GM19372 (cell line): ENCODE results near the gene DSCAML1.
"Not testable (repeated sequence)": the region's sequence is repeated elsewhere in the genome, so short reads cannot be mapped to it uniquely, and the experiment has no call there.

Source experiments
- ATAC-seq: cut with Tn5 transposase; IDR thresholded peaks from one replicate; pipeline ENCODE4 v1.9.1; 2021; ENCODE audit warnings: mild to moderate bottlenecking, low read depth, moderate library complexity; ENCODE audit not compliant: unreplicated experiment

The DSCAML1 gene

DNA sequence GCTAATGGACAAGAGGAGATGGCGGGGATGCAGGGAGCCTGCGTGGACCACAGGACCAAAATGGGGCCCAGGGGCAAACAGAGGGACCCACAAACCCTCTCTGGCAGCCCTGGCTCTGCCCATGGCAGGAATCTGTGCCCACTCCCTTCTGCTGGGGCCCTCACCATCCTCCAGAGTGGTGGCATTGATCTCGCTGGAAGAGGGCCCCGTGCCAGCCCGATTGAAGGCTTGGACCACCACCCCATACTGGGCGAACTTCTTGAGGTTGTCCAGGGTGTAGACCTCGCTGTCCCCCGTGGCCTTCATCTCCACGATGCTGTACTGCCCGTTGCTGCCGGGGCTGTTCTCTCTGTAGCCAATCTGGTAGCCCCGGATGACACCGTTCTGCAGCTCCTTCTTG lies 332.2 kb downstream of the DSCAML1 start:
- no peak for ATAC-seq

DNA sequence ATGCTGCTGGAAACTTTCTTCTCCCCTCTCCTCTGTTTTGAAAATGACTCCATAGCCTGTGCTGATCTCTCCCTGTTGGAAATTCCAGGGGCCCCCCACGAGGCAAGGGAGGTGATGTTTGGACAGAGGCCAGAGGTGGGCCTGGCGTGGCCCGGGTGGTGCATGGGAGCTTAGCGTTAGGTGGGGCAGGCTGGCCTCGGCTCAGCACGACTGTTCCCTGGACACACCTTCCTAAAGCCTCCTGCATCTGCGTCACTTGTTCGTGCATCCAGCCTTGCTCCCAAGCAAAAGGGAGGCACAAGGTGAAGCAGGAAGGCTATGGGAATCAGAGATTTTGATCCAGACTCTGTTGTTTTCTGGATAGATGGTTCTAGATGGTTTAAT lies 334.2 kb downstream of the DSCAML1 start:
- no peak for ATAC-seq

DNA sequence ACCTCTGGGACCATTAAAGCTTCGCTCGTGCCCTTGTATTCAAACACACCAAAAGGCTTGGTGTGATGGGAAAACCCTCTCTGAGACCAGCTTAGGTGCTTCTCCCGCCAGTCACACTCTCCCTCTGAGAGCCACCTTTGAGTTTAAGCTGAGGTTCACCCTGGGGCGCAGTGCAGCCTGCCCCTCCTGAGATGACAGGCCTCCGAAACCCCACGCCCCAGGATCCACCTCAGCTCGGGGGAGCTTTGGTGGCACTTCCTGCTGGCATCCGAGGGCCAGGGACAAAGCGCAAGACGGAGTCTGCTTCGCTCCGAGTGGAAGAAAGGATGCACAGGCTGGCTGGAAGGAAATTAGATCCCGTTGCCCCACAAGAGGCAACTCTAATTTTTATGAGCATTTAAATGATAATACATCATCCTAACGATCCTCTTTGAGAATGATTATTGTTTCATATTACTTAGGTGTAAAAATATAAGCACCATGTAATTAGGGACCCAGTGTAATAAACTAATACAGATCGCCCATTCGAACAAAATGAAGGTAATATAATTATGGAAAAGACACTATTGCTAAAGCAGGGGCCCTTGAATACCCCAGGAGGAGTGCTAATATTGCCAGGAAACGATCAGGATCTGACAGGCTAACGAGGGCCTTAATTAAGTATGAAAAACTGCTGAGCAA lies 334.7 kb downstream of the DSCAML1 start:
- no peak for ATAC-seq

DNA sequence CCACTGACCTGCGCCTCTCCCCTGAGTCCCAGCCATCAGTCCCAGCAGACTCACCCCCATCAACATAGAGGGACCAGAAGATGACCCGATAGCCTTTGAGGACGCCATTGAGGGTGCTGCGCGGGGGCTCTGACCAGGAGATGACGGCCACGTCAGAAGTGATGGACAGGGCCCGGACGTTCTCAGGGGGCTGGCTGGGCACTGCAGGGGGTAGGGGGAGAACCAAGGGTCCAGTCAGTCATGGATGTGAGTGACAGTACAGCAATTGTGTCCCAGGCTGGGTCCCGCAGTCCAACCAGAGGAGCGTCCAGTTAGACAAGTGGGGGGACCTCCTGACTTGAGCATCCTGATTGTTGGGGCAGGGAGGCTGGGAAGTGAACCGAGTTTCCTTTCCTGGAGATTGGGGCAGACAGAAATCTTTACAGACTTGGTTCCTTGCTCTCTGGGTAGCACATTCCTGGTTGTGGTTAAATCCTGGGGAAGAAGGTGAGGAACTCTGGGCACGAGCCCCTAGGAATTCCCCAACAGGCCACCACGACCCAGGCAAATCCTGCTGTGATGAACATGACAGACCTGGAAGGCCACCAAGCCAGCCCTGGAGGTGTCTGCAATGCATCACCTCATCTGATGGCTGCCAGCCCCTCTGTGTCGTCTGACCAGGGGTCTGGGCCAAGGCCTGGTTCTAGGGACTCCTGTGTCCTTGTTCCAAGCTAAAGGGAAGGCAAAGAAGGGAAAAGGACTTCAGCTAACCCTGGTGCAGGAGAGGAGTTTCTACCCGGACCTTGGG lies 335.4 kb downstream of the DSCAML1 start:
- ATAC-seq, result no peak

DNA sequence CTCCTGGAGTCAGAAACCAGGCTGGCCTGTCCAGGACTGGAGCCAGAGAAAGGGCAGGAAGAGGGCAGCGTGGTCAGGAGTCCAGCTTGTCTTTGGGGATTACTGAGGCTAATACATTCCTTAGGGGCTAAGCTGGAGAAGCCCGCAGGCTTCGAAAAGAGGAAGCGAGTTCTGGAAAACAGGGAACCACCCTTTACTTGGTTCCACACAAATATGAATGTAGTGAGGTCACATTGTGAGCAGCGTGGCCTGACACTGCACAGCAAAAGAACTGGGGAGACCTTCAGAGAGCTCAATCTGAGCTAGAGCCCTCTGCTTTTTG lies 337.1 kb downstream of the DSCAML1 start:
- no peak for ATAC-seq

DNA sequence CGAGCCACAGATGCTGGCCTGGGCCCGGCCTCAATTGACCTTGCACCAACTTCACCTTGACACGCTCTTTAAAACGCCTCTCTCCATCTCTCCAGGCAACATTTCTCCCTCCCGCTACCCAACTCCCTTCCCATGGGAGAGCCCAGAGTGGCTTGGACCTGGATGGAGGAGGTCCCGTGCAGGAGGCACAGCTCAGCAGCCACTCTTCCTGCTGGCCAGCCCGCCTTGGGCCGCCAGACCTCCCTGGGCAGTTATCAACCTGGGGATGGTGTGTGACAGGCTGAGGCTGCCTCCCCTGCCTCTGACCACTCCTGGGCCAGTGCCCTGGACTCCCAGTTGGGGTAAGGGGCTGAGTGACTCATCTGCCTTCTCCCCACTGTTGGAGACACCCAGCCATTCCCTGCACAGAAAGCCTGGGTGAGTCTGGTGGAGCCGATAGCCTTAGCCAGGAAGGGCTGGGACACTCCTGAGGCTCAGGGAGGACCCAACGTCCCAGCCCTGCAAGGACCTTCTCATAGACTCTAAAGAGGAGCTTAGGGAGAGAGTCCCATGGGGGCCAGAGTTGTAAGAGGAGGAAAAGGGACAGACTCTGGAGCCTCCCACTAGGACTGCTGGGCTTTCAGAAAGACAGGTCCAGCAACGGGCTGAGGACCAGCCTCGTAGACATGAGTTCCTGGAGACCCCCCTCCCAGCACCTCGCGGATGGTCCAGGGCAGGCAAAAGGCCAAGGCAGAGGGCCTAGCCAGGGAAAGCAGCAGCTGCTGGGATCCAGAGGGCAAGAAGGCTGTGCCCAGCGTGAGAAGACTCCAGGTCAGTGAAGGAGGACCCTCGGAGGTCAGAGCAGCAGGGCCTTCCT lies 337.7 kb downstream of the DSCAML1 start:
- no peak for ATAC-seq

DNA sequence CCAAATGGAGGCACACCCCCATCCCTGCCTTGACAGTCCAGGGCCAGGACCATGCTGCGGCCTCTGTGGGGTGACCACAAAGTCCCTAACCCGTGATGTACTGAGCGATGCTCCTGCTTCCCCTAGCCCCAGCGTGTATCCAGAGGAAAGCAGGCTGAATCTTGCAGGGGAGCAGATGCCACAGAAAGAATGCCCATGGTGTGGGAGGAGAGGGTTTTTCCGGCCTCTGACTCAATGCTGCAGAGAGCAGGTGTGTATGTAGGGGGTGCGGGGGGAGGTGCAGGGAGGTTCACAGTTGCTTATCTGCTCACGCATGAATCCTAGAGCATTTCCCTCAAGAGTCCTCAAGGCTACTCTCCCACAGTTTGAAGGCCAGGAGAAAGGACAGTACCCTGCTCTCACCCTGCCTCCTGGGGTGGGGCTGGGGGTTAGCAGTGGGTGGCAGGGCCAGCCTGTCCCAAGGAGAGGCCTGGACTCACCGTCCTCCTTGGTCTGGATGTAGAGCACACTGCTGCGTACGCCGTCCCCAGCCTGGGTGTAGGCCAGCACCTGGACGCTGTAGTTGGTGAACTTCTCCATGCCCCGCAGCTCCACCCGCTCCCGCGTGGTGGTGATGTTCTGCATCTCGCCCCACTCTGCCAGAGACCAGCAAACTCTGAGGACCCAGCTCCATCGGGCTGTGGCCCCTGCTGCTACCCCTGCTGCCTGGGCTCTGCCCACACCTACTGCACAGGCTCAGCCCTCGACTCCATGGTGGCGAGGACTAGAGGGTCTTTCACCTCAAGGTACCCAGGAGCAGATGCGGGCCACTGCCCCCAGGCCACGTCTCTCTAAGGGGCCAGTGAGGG lies 338.5 kb downstream of the DSCAML1 start:
- no peak for ATAC-seq

DNA sequence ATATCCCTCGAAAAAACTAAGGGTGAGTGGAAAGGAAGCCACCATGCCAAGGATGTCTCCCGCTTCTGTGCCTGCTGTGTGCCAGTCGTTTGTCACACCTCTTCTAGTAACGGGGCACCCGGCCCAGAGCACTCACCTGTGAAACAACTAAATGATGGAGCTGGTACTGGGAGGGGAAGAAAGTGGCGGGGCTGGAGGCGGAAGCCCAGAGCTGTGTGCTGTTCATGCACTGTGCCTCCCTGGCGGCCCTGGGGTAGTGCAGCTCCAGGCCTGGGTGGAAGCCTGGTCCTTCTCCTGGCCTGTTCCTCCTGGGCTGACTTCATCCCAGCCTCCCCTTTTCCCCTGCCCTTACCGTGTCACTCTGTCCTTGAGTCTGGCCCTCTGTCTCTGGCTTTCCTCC lies 339.2 kb downstream of the DSCAML1 start:
- no peak for ATAC-seq

DNA sequence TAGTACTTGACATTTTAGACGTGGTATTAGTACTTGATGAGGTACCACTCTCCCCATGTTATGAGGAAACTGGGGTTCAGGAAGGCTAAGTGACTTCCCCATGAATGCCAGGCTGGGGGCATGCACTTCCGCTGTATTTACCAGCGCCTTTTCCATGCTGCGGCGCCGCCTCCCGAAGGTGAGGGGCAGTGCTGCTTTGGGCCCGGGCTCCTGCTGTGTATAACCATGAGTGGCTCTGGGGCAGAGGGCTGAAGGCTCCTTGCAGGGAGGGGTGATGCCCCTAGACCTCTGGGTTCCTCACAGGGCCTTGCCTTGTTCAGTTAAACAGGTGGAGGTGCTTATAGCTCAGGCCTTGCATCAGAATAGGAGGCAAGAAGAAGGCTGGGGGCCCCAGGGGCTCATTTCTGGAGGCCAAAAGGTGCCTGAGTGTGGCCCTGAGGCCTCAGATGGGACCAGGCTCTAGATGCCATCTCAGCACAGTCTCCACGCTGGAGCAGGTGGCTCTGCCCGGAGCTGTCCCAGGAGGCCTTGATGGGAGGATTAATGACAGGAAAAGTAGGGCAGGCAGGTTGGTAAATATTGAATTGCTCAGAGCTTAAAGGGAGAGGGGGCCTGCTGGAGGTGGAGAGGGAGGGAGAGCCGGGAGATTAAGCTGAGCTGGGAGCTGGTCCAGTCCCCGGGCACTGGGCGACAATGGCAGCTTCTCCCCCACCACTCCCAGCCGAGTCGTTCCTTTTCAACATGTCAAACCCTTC lies 339.8 kb downstream of the DSCAML1 start:
- no peak for ATAC-seq

DNA sequence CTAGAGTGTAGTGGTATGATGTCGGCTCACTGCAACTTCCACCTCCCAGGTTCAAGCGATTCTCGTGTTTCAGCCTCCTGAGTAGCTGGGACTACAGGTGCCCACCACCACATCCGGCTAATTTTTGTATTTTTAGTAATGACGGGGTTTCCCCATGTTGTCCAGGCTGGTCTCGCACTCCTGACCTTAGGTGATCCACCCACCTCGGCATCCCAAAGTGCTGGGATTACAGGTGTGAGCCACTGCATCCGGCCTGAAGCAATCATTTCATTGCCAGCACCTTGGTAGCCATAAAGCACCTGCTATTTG lies 340.3 kb downstream of the DSCAML1 start:
- ATAC-seq, result not testable (repeated sequence)

DNA sequence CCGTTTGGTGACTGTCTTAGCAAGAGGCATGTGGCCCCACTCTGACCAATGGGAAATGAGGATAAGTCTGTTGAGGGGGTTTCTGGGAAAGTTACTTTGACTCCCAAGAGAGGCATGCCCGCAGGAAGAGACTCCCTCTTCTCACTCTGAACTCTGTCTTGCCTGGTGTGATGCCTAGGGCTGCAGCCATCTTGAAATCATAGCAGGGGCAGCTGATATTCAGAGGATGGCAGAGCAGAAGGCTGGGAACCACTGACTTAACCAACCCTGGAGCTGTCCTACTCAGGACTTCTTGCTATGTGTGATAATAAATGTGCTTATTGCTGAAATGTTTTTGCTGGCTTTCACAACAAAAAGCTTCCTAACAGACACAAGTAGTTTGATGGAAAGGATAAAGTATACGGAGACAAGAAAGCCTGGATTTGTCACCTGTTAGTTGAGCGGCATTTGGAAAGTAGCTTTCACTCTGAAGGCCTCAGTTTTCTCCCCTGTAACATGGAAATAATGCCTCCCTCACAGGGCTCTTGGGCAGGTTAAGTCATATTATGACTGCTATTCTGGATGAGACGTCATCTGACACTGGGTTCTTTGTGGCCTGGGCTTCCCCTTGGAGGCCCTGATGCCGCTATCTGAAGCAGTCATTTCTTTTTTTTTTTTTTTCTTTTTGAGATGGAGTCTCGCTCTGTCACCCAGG lies 340.8 kb downstream of the DSCAML1 start:
- no peak for ATAC-seq

DNA sequence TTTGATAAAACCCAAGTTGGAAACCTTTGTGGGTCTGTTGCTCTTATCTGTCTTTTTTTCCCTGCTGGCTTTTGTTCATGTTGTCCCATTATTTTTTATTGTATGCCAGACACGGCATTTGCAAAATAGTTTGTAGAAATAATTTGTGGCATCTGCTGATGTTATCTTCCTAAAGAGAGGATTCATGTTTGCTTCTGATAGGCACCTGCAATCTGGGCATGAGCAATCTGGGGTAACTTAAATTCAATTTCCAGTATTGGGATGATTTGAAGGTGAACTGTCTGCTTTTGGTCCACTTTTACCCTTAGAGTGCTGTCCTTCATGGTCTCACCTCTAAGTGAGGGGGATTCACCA lies 342.5 kb downstream of the DSCAML1 start:
- ATAC-seq, result no peak

DNA sequence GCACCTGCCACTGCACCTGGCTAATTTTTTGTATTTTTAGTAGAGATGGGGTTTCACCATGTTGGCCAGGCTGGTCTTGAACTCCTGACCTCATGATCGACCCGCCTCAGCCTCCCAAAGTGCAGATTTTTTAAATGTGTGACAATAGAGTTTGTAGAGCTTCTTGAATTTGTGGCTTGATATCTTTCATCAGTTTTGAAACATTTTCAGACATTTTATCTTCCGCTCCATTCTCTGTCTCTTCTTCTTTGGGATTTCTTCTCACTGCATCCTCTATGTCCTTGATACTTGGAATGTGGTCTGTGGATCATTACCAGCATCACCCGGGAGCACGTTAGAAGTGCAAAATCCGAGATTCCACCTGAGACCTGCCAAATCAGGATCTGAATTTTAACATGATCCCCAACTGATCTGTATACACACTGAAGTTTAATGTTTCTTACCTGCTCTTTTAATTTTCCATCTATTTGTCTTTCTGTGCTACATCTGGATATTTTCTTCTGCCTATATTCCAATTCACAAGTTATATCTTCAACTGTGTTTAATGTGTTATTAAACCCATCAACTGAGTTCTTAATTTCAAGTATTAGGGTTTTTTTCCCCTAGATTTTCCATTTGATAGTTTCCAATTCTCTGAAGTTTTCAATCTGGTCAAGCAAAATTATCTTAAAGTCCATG lies 343.0 kb downstream of the DSCAML1 start:
- ATAC-seq, result no peak

DNA sequence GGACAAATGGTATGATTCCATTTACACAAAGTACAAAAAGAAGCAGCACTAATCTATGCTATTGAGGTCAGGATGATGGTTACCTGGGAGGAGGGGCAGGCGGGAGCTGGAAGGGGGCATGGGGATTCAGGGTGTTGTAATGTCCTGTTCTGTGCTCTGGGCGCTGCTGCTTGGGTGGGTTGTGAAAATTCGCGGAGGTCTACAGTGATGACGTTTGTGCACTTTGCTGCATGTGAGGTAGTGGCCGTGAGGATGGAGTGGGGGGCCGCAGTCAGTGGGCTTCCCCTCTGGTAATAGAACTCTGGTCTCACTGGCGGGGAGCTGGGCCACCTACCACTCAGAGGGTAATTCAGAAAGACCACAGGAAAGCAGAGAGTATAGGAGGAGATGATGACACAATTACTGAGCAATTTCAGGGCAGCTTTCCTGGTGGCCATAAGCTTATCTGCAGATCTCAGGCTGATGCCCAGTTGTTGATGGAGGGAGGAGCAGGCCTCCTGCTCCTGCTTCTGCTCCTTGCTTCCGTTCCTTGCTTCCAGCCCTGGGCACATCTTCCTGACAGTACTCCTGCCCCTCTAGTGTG lies 347.8 kb downstream of the DSCAML1 start:
- no peak for ATAC-seq

DNA sequence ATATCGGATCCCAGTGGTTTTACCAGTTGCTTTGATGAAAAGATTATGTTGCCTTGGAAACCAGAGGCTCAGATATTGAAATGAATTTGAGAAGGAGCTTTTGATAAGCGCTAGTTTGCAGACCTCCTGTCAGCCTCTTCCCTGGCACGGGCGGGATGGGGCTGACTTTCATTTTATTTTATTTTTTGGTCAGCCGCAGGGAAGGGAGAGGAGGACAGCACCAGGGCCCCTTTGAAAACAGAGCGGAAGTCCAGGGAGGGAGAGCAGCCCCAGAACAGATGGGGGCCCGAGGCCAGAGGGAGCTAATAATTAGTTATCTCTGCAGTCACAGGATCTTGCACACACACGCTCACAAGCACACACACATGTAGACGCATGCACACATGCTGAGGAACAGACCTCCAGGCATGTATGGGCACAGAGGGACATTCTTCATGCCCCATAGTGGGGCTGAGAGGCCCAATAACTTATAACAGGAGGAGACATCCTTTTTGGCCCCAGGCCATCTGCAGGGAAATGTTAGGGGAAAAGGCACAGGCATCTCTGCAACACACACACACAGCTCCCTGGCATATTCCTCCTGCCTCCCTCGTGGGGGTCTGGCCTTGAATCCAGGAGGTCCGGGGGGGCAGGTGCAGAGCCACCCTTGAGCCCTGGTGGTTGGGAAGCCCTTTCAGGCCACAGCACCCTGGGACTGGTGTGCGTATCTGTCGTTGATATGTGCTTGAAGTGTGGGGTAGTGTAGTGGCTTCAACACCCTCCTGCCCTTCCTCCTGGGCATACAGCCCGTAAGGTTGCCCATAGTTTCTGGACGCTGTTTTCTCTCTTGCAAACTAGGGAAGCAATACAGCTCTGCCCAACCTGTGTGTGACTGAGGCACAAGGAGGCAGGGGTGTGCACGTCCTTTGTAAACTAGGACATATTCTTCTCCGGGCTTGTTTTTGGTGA lies 352.0 kb downstream of the DSCAML1 start:
- ATAC-seq, result no peak

DNA sequence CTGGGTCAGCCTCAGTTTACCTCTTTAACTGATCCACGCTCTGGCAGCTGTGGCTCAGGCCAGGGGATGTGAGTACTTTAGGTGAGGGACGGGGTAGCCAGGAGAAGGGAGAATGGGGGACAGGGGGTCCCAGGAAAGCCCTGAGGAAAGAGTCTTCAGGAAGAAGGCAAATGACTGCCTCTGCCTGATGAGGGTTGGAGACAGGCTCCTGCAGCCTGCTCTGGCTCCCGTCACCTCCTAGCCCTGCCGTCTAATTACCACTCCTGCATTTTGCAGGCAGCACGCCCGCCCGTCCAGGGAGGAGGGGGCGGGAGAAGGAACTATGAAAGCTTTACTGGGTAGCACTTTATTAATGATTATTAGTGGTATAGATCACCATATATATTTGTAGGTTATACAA lies 352.8 kb downstream of the DSCAML1 start:
- no peak for ATAC-seq
